ENCODE measurements around the gene CNIH1.

CNIH1 gene

DNA sequence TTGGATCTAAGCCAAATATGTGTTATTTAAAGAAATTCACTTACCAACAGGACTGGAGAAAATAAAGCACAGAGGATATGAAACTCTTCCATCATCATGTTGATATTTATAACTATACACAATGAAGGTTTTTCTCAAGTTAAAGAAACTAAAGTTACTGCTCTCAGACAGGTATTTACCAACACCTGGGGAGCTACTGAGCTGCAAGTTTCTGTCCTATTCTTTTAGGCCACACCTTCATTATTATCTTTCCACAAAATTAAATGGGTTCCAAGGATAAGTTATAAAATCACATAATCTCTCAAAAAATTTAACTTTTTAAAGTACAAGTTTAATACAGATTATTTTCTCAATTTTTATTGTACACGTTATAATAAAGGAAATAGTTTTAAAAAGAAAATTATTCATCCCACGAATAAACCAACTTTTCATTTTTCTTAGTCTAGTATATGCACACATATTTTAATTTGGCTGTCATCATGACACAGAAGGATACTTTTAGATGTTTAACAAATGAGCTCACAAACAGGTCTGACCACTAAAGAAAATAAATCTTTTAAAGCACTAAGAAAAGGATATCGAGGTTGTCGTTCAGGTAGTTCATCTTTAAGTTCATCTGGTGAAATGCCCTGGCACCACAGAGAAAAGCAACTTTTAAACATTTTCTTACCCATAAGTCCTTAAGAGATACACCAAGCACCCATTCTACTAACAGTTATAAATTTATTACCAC lies 39.8 kb upstream of the CNIH1 start:
- ChIA-PET CTCF (interaction anchor here (1.0 kb wide), 1 partner anchor 15 kb away, joined by 4 read pairs; no protein-coding TSS in a partner anchor), POLR2A (interaction anchor here (0.6 kb wide), 1 partner anchor 38 kb away, joined by 3 read pairs; no protein-coding TSS in a partner anchor)
- no peak for DNase-seq (ENCODE audit: extremely low spot score)
- TF ChIP-seq, protein P1, sequence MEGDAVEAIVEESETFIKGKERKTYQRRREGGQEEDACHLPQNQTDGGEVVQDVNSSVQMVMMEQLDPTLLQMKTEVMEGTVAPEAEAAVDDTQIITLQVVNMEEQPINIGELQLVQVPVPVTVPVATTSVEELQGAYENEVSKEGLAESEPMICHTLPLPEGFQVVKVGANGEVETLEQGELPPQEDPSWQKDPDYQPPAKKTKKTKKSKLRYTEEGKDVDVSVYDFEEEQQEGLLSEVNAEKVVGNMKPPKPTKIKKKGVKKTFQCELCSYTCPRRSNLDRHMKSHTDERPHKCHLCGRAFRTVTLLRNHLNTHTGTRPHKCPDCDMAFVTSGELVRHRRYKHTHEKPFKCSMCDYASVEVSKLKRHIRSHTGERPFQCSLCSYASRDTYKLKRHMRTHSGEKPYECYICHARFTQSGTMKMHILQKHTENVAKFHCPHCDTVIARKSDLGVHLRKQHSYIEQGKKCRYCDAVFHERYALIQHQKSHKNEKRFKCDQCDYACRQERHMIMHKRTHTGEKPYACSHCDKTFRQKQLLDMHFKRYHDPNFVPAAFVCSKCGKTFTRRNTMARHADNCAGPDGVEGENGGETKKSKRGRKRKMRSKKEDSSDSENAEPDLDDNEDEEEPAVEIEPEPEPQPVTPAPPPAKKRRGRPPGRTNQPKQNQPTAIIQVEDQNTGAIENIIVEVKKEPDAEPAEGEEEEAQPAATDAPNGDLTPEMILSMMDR (IDR thresholded peaks at IDR 0.05; ENCODE audit: control extremely low read depth, extremely low read depth, low read depth, missing control alignments) = no peak

DNA sequence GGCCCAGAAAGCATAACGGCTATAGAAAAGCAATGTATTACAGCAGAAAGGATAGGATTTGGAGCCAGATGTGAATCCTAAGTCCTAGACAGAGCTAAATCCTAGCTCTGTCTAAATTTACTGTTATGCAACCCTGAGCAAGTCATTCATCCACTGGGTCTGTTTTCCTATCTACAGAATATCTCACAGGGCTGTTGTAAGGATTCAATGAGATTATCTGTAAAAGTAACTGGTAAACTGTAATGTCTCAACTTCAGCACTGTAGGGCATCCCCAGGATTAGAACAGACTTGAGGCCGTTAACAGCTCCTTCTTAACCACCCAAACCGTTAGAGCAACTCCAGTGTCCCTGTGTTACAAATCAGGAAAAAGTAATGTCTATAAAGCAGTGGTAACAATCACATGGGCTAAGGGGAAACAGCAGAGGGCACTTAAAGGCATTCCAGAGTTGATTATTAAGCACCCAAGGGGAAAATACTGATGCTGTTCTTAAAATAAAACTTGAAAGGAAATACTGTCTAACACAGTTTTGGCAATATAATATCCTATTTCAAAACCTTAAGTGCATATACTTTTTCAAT lies 37.6 kb upstream of the CNIH1 start:
- ChIA-PET CTCF (interaction anchor here (1.6 kb wide), 1 partner anchor 31 kb away, joined by 4 read pairs; the partner anchor contains the start of gene CGRRF1), POLR2A (no interaction called here)
- DNase-seq (ENCODE audit: extremely low spot score) = no peak
- TF ChIP-seq, protein P1 (IDR thresholded peaks at IDR 0.05; ENCODE audit: control extremely low read depth, extremely low read depth, low read depth, missing control alignments) = no peak

DNA sequence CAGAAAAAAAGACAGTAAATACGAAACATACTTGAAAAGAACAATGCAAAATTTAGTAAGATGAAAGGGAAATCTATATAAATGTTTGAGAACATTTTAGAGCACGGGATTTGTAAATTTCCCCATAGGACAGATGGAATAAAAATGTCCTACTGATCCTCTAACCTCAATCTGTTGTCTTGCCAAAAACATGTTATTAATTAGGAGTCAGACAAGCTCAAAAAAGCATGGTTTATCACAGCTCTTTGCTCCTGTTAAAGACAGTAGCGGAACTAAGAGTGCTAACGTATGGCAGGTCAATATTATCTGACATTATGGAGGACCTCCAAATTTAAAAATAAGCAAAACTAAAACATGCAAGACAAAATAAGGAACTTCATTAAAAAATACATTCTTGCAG lies 34.7 kb upstream of the CNIH1 start:
- ChIA-PET POLR2A (no interaction called here), CTCF (no interaction called here)
- TF ChIP-seq, protein P1 (IDR thresholded peaks at IDR 0.05; ENCODE audit: control extremely low read depth, extremely low read depth, low read depth, missing control alignments) = no peak
- no peak for DNase-seq (ENCODE audit: extremely low spot score)

- DNase-seq (ENCODE audit: extremely low spot score) = no peak
- ChIA-PET CTCF (no interaction called here), POLR2A (no interaction called here)
- TF ChIP-seq, protein P1 (IDR thresholded peaks at IDR 0.05; ENCODE audit: control extremely low read depth, extremely low read depth, low read depth, missing control alignments) = no peak
These were observed 34.2 kb upstream of the CNIH1 start for GRCh38 chr14:54475187-54475899.

DNA sequence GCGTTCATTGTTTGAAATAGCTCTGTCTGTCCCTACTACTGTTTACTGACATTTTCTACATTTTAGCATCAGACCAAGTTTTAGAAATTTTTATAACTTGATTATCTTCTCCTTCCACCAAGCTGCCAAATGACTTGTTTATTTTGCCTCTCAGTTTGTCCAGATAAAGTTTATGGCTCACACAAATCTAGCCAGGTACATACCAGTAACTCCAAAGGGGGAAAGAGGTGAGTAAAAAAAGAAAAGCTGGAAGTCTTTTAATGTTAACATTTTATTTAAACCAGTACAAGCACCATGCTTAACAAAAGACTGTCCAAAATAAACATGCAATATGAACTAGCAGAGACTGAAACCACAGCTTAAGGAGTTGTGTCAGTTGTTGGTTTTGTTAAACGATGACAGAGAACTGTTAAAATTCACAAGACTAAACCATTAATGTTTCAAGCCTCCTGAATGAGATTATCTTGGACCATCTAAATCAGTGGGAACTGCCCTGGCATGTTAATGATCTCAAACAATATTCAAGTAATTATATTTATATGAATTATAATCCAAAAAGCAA lies 33.1 kb upstream of the CNIH1 start:
- POLR2A ChIA-PET = no interaction called here
- no peak for DNase-seq (ENCODE audit: extremely low spot score)
- CTCF ChIA-PET = interaction anchor here (0.9 to 2.1 kb wide), 6 partner anchors 9 to 35 kb away, joined by 3 to 8 read pairs (median 4); partner anchors contain the start of gene CGRRF1
- TF ChIP-seq, protein P1 (IDR thresholded peaks at IDR 0.05; ENCODE audit: control extremely low read depth, extremely low read depth, low read depth, missing control alignments) = no peak

GRCh38 chr14:54472315-54472714 lies 31.1 kb upstream of the CNIH1 start:
- TF ChIP-seq, protein P1 (IDR thresholded peaks at IDR 0.05; ENCODE audit: control extremely low read depth, extremely low read depth, low read depth, missing control alignments) = no peak
- POLR2A ChIA-PET = interaction anchor here (1.1 kb wide), 1 partner anchor 16 kb away, joined by 3 read pairs; no protein-coding TSS in a partner anchor
- DNase-seq (ENCODE audit: extremely low spot score) = no peak
- CTCF ChIA-PET = interaction anchor here (1.0 kb wide), 1 partner anchor 19 kb away, joined by 3 read pairs; no protein-coding TSS in a partner anchor

Measured in GM10248 (cell line).